Measurements from ENCODE around the gene PTPRD. TPM values are rescaled to one million over a fixed set of nuclear protein-coding genes. Genes with fewer than 3 reads are reported as not detected.

Gene PTPRD
- total RNA-seq, 1 experiment from 2014 or later: not detected

DNA sequence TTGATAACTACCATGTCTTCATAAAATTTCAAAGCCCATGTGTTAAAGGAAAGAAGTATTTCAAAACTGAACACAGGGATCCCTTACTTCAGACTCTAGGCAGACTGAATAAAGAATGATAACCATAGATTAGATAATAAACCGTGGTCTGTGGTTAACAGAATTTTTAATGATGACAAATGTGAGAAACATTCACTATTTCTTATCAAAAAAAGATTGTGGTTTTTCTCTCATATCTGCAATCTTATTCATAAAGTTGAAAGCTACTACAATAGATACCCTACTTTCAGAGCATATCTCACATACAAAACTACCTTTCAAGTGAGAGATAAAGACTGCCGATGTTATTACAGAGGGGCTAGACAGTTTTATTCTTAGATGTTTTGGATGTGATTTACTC is 1996.4 kb downstream of the PTPRD start:
- POLR2A ChIA-PET (ENCODE audit: low non-redundant PET): no interaction called here
- CTCF ChIA-PET: no interaction called here

DNA sequence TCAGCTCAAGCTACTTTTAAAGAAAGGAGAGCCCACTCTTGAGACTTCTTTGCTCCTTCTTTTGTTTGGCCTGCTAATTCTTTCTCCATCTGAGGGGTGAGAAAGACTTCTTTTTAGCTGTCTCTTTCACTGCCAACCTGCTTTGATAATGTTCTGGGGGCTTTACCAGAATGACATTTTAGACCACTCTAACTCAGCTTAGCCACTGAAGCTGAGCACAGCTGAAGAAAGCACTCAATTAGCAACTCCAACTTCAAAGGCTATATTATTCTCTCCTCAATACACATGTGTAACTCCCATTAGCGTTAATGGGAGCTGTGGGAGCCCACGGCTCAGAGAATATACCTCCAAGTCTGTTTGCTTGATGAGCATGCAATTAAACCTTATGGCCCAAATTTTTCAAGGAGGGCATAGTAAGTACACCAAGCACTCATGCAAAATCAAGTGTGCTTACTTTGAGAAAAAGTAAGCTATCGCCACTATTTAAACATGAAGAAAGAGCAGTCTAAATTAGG is 1997.8 kb downstream of the PTPRD start:
- Histone ChIP-seq H3K9me3 (ENCODE audit: low read depth, low read length, poor library complexity, severe bottlenecking) (no peaks in the 10 kb centered on the region), H3K36me3 (ENCODE audit: insufficient read depth, low read length, poor library complexity, severe bottlenecking) (no peaks in the 10 kb centered on the region), H3K4me3 (ENCODE audit: low read depth, low read length, poor library complexity, severe bottlenecking) (no peak overlapping the region), H3K4me1 (ENCODE audit: insufficient read depth, low read length, poor library complexity, severe bottlenecking) (no peaks in the 10 kb centered on the region), H3K27me3 (replicated peaks; ENCODE audit: insufficient read depth, low read depth, low read length, poor library complexity) (peaks cover 30% of the 10 kb centered on the region), H3K27ac (ENCODE audit: low read depth, low read length, poor library complexity, severe bottlenecking) (no peak overlapping the region)
- intact Hi-C loops (cut with micrococcal nuclease; ENCODE audit: unreplicated experiment): no loop called here
- TF ChIP-seq, protein P1, sequence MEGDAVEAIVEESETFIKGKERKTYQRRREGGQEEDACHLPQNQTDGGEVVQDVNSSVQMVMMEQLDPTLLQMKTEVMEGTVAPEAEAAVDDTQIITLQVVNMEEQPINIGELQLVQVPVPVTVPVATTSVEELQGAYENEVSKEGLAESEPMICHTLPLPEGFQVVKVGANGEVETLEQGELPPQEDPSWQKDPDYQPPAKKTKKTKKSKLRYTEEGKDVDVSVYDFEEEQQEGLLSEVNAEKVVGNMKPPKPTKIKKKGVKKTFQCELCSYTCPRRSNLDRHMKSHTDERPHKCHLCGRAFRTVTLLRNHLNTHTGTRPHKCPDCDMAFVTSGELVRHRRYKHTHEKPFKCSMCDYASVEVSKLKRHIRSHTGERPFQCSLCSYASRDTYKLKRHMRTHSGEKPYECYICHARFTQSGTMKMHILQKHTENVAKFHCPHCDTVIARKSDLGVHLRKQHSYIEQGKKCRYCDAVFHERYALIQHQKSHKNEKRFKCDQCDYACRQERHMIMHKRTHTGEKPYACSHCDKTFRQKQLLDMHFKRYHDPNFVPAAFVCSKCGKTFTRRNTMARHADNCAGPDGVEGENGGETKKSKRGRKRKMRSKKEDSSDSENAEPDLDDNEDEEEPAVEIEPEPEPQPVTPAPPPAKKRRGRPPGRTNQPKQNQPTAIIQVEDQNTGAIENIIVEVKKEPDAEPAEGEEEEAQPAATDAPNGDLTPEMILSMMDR (conservative IDR thresholded peaks at IDR 0.05; ENCODE audit: low read depth, low read length): no peak
- no peak for TF ChIP-seq EZH2 (IDR thresholded peaks at IDR 0.05; ENCODE audit: borderline replicate concordance, low read depth, low read length, poor library complexity, severe bottlenecking)
- DNase-seq (ENCODE audit: low spot score): no peak
- BruUV-seq (replicated peaks): no TSS peak
- CTCF ChIA-PET: no interaction called here
- POLR2A ChIA-PET (ENCODE audit: low non-redundant PET): no interaction called here

More for the DNA sequence above, 1996.4 kb downstream of the PTPRD start:
- no peak for DNase-seq (ENCODE audit: low spot score)
- H3K4me1 ChIP-seq (ENCODE audit: insufficient read depth, low read length, poor library complexity, severe bottlenecking): no peaks in the 10 kb centered on the region
- H3K27ac ChIP-seq (ENCODE audit: low read depth, low read length, poor library complexity, severe bottlenecking): no peak overlapping the region
- H3K27me3 ChIP-seq (replicated peaks; ENCODE audit: insufficient read depth, low read depth, low read length, poor library complexity): peaks cover 39% of the 10 kb centered on the region
- H3K9me3 ChIP-seq (ENCODE audit: low read depth, low read length, poor library complexity, severe bottlenecking): no peaks in the 10 kb centered on the region
- no peak overlapping the region for H3K4me3 ChIP-seq (ENCODE audit: low read depth, low read length, poor library complexity, severe bottlenecking)
- TF ChIP-seq, protein P1 (conservative IDR thresholded peaks at IDR 0.05; ENCODE audit: low read depth, low read length): no peak
- TF ChIP-seq EZH2 (IDR thresholded peaks at IDR 0.05; ENCODE audit: borderline replicate concordance, low read depth, low read length, poor library complexity, severe bottlenecking): no peak
- BruUV-seq (replicated peaks): no TSS peak
- no peaks in the 10 kb centered on the region for H3K36me3 ChIP-seq (ENCODE audit: insufficient read depth, low read length, poor library complexity, severe bottlenecking)
- intact Hi-C loops (cut with micrococcal nuclease; ENCODE audit: unreplicated experiment): no loop called here

DNA sequence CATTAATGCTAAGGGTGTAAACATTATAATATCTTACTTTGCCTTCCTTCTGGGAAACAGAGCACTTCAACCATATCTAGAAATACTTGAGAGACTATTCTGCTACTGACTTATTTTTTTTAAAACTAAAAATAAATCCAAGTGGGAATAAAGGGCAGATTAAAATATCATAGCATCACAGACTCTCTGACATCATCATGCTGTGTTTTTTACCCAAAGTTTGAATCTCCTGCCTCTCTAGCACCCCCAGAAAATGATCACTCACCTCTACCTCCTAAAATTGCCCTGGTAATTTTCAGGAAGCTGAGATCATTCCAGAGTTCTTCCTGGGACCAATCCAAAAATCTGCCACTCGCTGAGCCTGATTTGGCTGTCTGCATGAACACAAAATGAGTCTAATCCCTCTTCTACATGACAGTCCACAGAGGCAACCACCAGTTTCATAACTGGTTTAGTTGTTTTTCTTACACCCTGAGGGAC is 1999.4 kb downstream of the PTPRD start:
- peaks cover 32% of the 10 kb centered on the region for H3K27me3 ChIP-seq (replicated peaks; ENCODE audit: insufficient read depth, low read depth, low read length, poor library complexity)
- TF ChIP-seq, protein P1 (conservative IDR thresholded peaks at IDR 0.05; ENCODE audit: low read depth, low read length): no peak
- no peak for TF ChIP-seq EZH2 (IDR thresholded peaks at IDR 0.05; ENCODE audit: borderline replicate concordance, low read depth, low read length, poor library complexity, severe bottlenecking)
- ChIA-PET POLR2A (ENCODE audit: low non-redundant PET) (no interaction called here), CTCF (no interaction called here)
- H3K27ac ChIP-seq (ENCODE audit: low read depth, low read length, poor library complexity, severe bottlenecking): no peak overlapping the region
- H3K4me1 ChIP-seq (ENCODE audit: insufficient read depth, low read length, poor library complexity, severe bottlenecking): no peaks in the 10 kb centered on the region
- H3K36me3 ChIP-seq (ENCODE audit: insufficient read depth, low read length, poor library complexity, severe bottlenecking): no peaks in the 10 kb centered on the region
- H3K4me3 ChIP-seq (ENCODE audit: low read depth, low read length, poor library complexity, severe bottlenecking): no peak overlapping the region
- DNase-seq (ENCODE audit: low spot score): no peak
- no TSS peak for BruUV-seq (replicated peaks)
- intact Hi-C loops (cut with micrococcal nuclease; ENCODE audit: unreplicated experiment): no loop called here
- H3K9me3 ChIP-seq (ENCODE audit: low read depth, low read length, poor library complexity, severe bottlenecking): no peaks in the 10 kb centered on the region
